GM12872 (cell line): ENCODE data around the gene ADGRB3.

Source experiments
- CTCF ChIP-seq: IDR thresholded peaks from 3 replicates; pipeline ENCODE4 v1.5.1; 2011; ENCODE audit warnings: low read depth, mild to moderate bottlenecking, low read length, moderate library complexity; ENCODE audit not compliant: insufficient read depth

The ADGRB3 gene

GRCh38 chr6:69284176-69284730, 649.2 kb downstream of the ADGRB3 start:
- no peak for TF ChIP-seq CTCF

DNA sequence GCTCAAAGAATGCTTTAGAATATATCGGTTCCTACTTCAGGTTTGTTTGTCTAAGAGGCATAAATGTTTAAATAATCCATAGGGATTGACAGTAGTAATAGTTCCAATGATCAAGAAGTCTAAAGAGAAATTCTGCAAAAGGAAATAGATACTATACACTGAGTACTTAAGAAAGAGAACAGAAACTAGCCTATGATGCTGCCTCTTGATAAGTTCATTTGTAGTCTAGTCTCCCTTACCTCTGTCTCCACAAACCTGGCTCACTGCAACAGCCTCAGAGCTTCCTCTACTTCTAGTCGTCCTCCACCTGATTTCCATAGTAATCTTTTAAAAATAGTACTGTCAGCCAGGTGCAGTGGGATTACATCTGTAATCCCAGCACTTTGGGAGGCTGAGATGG, 650.0 kb downstream of the ADGRB3 start:
- no peak for TF ChIP-seq CTCF

DNA sequence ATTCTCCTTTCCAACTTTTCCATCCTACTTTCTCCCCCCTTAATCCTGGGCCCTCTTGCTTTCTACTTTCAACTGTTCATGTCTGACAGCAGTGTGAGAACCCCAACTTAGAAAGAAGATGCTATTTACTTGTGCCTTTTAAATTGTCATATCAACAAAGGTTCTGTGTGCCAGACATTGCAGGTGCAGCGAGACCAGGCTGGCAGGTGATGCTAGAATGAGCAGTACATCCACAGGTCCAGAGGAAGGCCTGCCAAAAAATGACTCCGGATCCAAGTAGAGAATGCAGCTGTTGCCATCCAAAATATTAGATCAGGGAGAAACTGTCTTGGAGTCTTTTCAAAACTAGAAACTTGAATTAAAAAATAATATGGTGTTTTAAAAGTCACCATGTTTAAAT, 651.2 kb downstream of the ADGRB3 start:
- no peak for TF ChIP-seq CTCF

GRCh38 chr6:69289689-69290495, 654.8 kb downstream of the ADGRB3 start:
- TF ChIP-seq CTCF: no peak

DNA sequence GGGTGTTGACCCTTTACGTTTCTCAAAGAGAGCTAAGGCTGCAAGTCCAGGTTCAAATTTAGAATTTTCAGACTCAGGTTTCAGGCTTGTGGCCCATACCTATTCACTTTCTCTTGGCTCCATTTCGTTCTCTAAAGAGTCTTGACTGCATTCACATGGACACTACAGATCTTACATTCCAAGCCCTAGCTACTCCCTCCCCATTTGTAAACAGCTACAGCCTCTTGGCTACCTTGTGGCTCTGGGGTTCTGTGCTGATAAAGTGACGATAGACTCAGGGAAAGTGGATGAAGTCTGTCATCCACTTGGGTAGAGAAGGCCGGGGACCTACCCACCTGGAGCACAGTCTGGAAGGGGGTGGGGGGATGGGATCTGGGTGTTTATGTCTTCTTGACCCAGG, 658.4 kb downstream of the ADGRB3 start:
- no peak for TF ChIP-seq CTCF

DNA sequence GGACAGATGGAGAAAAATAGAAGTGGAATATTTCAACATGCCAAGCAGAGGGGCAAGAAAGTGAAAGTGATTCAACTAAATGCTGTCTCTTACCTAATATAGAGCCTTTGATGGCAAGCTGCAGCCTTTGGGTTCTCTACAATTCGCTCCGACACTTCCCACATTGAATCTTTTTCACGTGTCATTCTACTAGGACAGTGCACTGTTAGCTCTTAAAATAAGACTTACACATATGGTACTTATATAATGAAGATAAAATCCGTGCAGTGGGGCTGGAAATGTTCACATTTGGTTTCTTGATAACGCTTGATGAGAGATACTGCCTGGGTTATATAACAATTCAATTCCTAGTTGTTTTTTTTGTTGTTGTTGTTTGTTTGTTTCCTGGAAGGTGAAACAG, 659.3 kb downstream of the ADGRB3 start:
- no peak for TF ChIP-seq CTCF

DNA sequence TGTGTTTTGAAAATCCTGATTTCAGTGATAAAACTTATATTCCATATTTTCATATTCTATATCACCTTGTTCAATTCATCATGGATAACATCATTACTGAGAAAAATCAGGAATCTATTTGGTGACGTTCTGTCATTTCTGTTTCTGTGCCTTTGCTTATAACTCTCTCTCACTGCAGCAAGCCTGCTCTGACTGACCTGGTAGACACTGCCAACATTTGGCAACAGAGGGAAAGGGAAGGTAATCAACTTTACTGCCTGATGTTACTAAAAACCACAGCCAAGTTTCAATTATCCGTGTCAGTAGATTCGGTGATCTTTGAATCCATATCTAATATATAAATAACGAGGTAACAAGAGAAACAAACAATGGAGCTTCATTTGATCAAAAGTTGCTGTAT, 659.8 kb downstream of the ADGRB3 start:
- no peak for TF ChIP-seq CTCF
